BE2C (cell line): ENCODE results near the gene GCFC2.
"Not testable (repeated sequence)": the region's sequence is repeated elsewhere in the genome, so short reads cannot be mapped to it uniquely, and the experiment has no call there.

Source experiments
- DNase-seq: peaks from one replicate; pipeline ENCODE4 v3.0.0-alpha.2; 2020
- H3K27me3 ChIP-seq: fragments of 250-450 bp; sonication (Bioruptor Pico); 2 replicates; pipeline ENCODE4 v1.5.1; 2020; ENCODE audit warnings: mild to moderate bottlenecking
- H3K36me3 ChIP-seq: fragments of 250-450 bp; sonication (Bioruptor Pico); 2 replicates; pipeline ENCODE4 v1.5.1; 2020; ENCODE audit warnings: mild to moderate bottlenecking
- H3K4me1 ChIP-seq: fragments of 250-450 bp; sonication (Bioruptor Pico); 2 replicates; pipeline ENCODE4 v1.5.1; 2020
- H3K4me3 ChIP-seq: 2 replicates; pipeline ENCODE4 v1.5.1; 2011; ENCODE audit warnings: low read depth, low read length
- H3K9me3 ChIP-seq: fragments of 250-450 bp; sonication (Bioruptor Pico); 2 replicates; pipeline ENCODE4 v1.5.1; 2020
- CTCF ChIP-seq: IDR thresholded peaks from 2 replicates; pipeline ENCODE4 v1.5.1; 2012; ENCODE audit warnings: mild to moderate bottlenecking, low read depth, low read length

GCFC2 gene

GRCh38 chr2:75698918-75699317 is 11.8 kb downstream of the GCFC2 start:
- TF ChIP-seq CTCF, result no peak
- Histone ChIP-seq H3K27me3 (no peaks in the 10 kb centered on the region), H3K9me3 (no peaks in the 10 kb centered on the region), H3K4me3 (no peak overlapping the region), H3K36me3 (0 out of 2 replicates have a peak, but pooled peaks cover 3% of the 10 kb centered on the region), H3K4me1 (no peaks in the 10 kb centered on the region)
- no peak for DNase-seq

GRCh38 chr2:75688196-75688595 is 22.5 kb downstream of the GCFC2 start:
- Histone ChIP-seq H3K4me3 (no peak overlapping the region), H3K27me3 (no peaks in the 10 kb centered on the region), H3K4me1 (no peaks in the 10 kb centered on the region), H3K9me3 (no peaks in the 10 kb centered on the region), H3K36me3 (peaks cover 2% of the 10 kb centered on the region; the same call in 1 of the 2 replicates)
- TF ChIP-seq CTCF, result no peak
- DNase-seq, result no peak

- not testable (repeated sequence) for H3K27me3 ChIP-seq, H3K4me3 ChIP-seq, H3K4me1 ChIP-seq, H3K9me3 ChIP-seq, H3K36me3 ChIP-seq, DNase-seq
Measured at GRCh38 chr2:75683430-75683829, 27.3 kb downstream of the GCFC2 start.

GRCh38 chr2:75680402-75680801 is 30.3 kb downstream of the GCFC2 start:
- no peak for DNase-seq
- no peaks in the 10 kb centered on the region for H3K27me3 ChIP-seq
- no peak overlapping the region for H3K4me3 ChIP-seq
- no peaks in the 10 kb centered on the region for H3K9me3 ChIP-seq
- no peaks in the 10 kb centered on the region for H3K4me1 ChIP-seq
- TF ChIP-seq CTCF, result no peak
- H3K36me3 ChIP-seq, result no peaks in the 10 kb centered on the region

GRCh38 chr2:75679556-75679955 is 31.2 kb downstream of the GCFC2 start:
- no peak for TF ChIP-seq CTCF
- no peaks in the 10 kb centered on the region for H3K36me3 ChIP-seq
- H3K4me1 ChIP-seq, result no peaks in the 10 kb centered on the region
- no peak for DNase-seq
- no peaks in the 10 kb centered on the region for H3K9me3 ChIP-seq
- no peaks in the 10 kb centered on the region for H3K27me3 ChIP-seq
- H3K4me3 ChIP-seq, result no peak overlapping the region

- Histone ChIP-seq H3K27me3 (no peaks in the 10 kb centered on the region), H3K4me3 (no peak overlapping the region), H3K4me1 (no peaks in the 10 kb centered on the region), H3K36me3 (no peaks in the 10 kb centered on the region), H3K9me3 (no peaks in the 10 kb centered on the region)
- no peak for TF ChIP-seq CTCF
- DNase-seq, result no peak
Measured at GRCh38 chr2:75676464-75676863, 34.3 kb downstream of the GCFC2 start.

GRCh38 chr2:75675908-75676307 is 34.8 kb downstream of the GCFC2 start:
- no peaks in the 10 kb centered on the region for H3K9me3 ChIP-seq
- no peaks in the 10 kb centered on the region for H3K27me3 ChIP-seq
- no peak for DNase-seq
- H3K36me3 ChIP-seq, result no peaks in the 10 kb centered on the region
- TF ChIP-seq CTCF, result no peak
- H3K4me3 ChIP-seq, result no peak overlapping the region
- H3K4me1 ChIP-seq, result no peaks in the 10 kb centered on the region

GRCh38 chr2:75675423-75675822 is 35.3 kb downstream of the GCFC2 start:
- H3K27me3 ChIP-seq, H3K36me3 ChIP-seq, H3K4me3 ChIP-seq, H3K9me3 ChIP-seq, H3K4me1 ChIP-seq, DNase-seq: not testable (repeated sequence)
